OCI-LY1 (cell line): ENCODE results near the gene BLID.

Experiments used
- CTCF ChIP-seq: fragments of 200-600 bp; sonication (generic), shearing (Covaris generic); IDR thresholded peaks from 2 replicates; pipeline ENCODE4 v1.5.1; 2017; ENCODE audit warnings: mild to moderate bottlenecking, antibody characterized with exemption, low read length, moderate library complexity, mixed read lengths
- EZH2 ChIP-seq: fragments of 200-600 bp; sonication (generic), shearing (Covaris generic); IDR thresholded peaks from 2 replicates; pipeline ENCODE4 v1.8.0; 2017; ENCODE audit warnings: borderline replicate concordance, mixed run types, mild to moderate bottlenecking, antibody characterized with exemption, low read length, moderate library complexity, mixed read lengths

DNA sequence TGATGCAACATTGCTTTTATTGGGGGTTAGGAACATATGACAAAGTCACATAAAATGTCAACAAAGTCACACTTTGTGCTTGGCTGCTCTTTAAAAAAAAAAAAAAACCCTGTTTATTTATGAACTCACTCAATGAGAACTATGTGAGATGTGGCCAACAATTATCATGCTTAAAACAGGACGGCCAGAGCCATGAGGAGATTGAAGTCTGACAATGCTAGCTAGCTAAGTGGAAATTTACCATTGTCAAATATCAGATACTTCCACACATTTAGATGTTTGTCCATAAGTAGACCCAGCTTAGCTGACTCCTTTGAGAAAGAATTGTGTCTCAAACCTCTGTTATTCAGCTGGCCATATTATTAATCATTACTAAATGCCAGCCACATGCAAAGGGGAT, 26.9 kb downstream of the BLID start:
- TF ChIP-seq CTCF (no peak), EZH2 (no peak)
